Astrocyte (in vitro differentiated cells and primary cell): Measurements from ENCODE around the gene DENND1B.

Experiments
- CTCF ChIP-seq: IDR thresholded peaks from 2 replicates; pipeline ENCODE4 v1.5.1; 2011; ENCODE audit warnings: low read depth, mild to moderate bottlenecking, inconsistent platforms, low read length, moderate library complexity; ENCODE audit not compliant: insufficient read depth
- EZH2 ChIP-seq: IDR thresholded peaks from 2 replicates; pipeline ENCODE4 v1.6.1; 2012; ENCODE audit warnings: mild to moderate bottlenecking, low read length, inconsistent platforms; ENCODE audit not compliant: insufficient read depth

- no peak for TF ChIP-seq CTCF
- no peak for TF ChIP-seq EZH2
Observed at GRCh38 chr1:197735461-197735860, 39.8 kb downstream of the DENND1B start.
